Gastrocnemius medialis (tissue), 4 donors: ENCODE data around the gene XXYLT1. TPM values are rescaled to one million over a fixed set of nuclear protein-coding genes. Genes with fewer than 3 reads are reported as not detected.
A peak's percentile ranks its signal among the peaks of the same experiment; 100 is the strongest.

Experiments
- ATAC-seq, 2 donors: fragments of 150-250 bp; one replicate each; pipeline ENCODE4 v1.9.1; 2016
- DNase-seq, 2 donors: peaks; one replicate each; pipeline ENCODE4 v3.0.0-alpha.2; 2019
- H3K27ac ChIP-seq, 4 donors: fragments of 200-600 bp; sonication (generic); 1 replicate in 1 of 4; 2 replicates in 3 of 4; pipeline ENCODE4 v1.5.1; 2016 to 2018; ENCODE audit warnings: mild to moderate bottlenecking in 2 of 4, moderate library complexity in 1 of 4
- H3K27me3 ChIP-seq, 3 donors: fragments of 200-600 bp; sonication (generic) in 2 of 3; 1 replicate in 1 of 3; 2 replicates in 2 of 3; pipeline versions ENCODE4 v1.5.1 to v1.6.0; 2016 to 2019; ENCODE audit warnings: mild to moderate bottlenecking in 1 of 3, moderate library complexity in 1 of 3
- H3K36me3 ChIP-seq, 2 donors: fragments of 200-600 bp; sonication (generic) in 1 of 2; one replicate each; pipeline ENCODE4 v1.5.1; 2017 to 2018
- H3K4me1 ChIP-seq, 2 donors: fragments of 200-600 bp; sonication (generic) in 1 of 2; one replicate each; pipeline ENCODE4 v1.5.1; 2016 to 2017; ENCODE audit warnings: mild to moderate bottlenecking in 2 of 2
- H3K4me3 ChIP-seq, 4 donors: fragments of 200-600 bp; sonication (generic) in 3 of 4; 1 replicate in 1 of 4; 2 replicates in 3 of 4; pipeline ENCODE4 v1.5.1; 2016 to 2019; ENCODE audit warnings: mild to moderate bottlenecking in 2 of 4
- H3K9me3 ChIP-seq, 3 donors: fragments of 200-600 bp; sonication (generic) in 2 of 3; 1 replicate in 1 of 3; 2 replicates in 2 of 3; pipeline ENCODE4 v1.5.1; 2016 to 2019
- POLR2A ChIP-seq, 2 donors: fragments of 450-650 bp; IDR thresholded peaks; one replicate each; pipeline ENCODE4 v1.6.1; 2017; ENCODE audit warnings: antibody characterized with exemption in 2 of 2, mild to moderate bottlenecking in 2 of 2, moderate library complexity in 2 of 2
- in situ Hi-C, 4 donors: fragments of 200-750 bp; cut with MboI; loops; one replicate each; pipeline versions ENCODE4 v1.15.0 to v1.8.0; 2017; ENCODE audit warnings: low sequenced_read_pairs in 4 of 4
- intact Hi-C: fragments of 100-400 bp; cut with DNase I; formaldehyde crosslinking; loops from one replicate; pipeline ENCODE4 v1.15.1; 2023; ENCODE audit warnings: low total_unique reads
- total RNA-seq, 4 donors: library from RNA; depleted of rRNA; stranded (reverse); fragments of >200 nt; gene quantifications; one replicate each; pipeline versions ENCODE4 v1.1.0 to v1.2.3, GENCODE V29; 2016
- TF ChIP-seq, protein P1 (sequence below), 5 experiments: fragments of 450-650 bp in 3 of 5; fragments of 200-600 bp in 2 of 5; sonication (generic) in 2 of 5; IDR thresholded peaks in 4 of 5; conservative IDR thresholded peaks in 1 of 5; 1 replicate in 4 of 5; 2 replicates in 1 of 5; pipeline ENCODE4 v1.5.1; 2016 to 2019; ENCODE audit warnings: antibody characterized with exemption in 5 of 5, mild to moderate bottlenecking in 3 of 5, moderate library complexity in 3 of 5

XXYLT1 gene
- total RNA-seq, 4 donors from 2014 or later, result 0.87 to 3.1 (median 1.3) TPM

DNA sequence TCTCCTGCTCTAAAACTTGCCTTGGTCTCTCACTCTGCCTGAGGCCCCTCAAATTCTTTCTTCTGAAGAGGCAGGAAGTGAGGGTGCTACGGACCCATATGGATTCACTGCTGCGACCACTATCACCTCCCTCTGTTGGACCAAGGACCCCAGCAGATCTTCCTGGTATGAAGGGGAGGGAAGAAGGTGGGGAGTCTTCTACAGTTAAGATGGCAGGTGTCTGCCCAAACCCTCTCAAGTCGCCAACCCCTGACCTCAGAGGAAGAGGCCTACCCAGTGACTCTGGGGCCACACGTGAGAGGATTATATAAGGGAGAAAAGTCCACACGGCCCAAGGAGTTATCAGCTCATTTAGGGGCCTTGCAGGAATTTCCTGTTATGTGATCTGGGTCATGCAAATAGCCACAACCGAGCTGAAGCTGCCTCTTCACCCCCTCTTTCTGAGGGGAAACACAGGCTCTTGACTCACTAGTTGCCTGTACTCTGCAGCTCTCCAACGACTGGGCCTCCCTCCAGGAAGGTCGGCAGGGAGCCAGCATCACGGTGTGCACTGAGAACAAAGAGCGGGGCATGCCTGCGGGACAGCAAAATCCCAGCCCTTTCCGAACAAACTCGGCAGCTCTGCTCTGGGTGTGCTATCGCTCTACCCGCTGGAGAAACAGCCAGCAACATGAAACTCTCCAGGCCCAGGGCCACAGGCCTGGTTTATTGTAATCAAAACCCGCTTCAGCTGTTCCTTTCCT lies 116.0 kb downstream of the XXYLT1 start:
- Histone ChIP-seq H3K9me3 (no peaks in the 10 kb centered on the region), H3K4me3 (peak overlapping the region in 2 of 4 donors; percentile 16), H3K27me3 (no peaks in the 10 kb centered on the region), H3K4me1 (peaks cover 45 to 59% of the 10 kb centered on the region in 2 donors), H3K36me3 (no peaks in the 10 kb centered on the region), H3K27ac (peak overlapping the region; percentile 67 to 78 (median 78))
- intact Hi-C loops (no loop called here), in situ Hi-C loops (loop anchor here in 1 of 4 donors (10.0 kb wide), 1 partner anchor 100 kb away; no protein-coding TSS in a partner anchor)
- DNase-seq (peak; percentile 43 to 72), ATAC-seq (peak; percentile 76 to 81)
- TF ChIP-seq POLR2A (IDR thresholded peaks at IDR 0.05), result no peak
- TF ChIP-seq, protein P1, sequence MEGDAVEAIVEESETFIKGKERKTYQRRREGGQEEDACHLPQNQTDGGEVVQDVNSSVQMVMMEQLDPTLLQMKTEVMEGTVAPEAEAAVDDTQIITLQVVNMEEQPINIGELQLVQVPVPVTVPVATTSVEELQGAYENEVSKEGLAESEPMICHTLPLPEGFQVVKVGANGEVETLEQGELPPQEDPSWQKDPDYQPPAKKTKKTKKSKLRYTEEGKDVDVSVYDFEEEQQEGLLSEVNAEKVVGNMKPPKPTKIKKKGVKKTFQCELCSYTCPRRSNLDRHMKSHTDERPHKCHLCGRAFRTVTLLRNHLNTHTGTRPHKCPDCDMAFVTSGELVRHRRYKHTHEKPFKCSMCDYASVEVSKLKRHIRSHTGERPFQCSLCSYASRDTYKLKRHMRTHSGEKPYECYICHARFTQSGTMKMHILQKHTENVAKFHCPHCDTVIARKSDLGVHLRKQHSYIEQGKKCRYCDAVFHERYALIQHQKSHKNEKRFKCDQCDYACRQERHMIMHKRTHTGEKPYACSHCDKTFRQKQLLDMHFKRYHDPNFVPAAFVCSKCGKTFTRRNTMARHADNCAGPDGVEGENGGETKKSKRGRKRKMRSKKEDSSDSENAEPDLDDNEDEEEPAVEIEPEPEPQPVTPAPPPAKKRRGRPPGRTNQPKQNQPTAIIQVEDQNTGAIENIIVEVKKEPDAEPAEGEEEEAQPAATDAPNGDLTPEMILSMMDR (IDR thresholded peaks at IDR 0.05 in 4 of 5, conservative IDR thresholded peaks at IDR 0.05 in 1 of 5), result no peak

DNA sequence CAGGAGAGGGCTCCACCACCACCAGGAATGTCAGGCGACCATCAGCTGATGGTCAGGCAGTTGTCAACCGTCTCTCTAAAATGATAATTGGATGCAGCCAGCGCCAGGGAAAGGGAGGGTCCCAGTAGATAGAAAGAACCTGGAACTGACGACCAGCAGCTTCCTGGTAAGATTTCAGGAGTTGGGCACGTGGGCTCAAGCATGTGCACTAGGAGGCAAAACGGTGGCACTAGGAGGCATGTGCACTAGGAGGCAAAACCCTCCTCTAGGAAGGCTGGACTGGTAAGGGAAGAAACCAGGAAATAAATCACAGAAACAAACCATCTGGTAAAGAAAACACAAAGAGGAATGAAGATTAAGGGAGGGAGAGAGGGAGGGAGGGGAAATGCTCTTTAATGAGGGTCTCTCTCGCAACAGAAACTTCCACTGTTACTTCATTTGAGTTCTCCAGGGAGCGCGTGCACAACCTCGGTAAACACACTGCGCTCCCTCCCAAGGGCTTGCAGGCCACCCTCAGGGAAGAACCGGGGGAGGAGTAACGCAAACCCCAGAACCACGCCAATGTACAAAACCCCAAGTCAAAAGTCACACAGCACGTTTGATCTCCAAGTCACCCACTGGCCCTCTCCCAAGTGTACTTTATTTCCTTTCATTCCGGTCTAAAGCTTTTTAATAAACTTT lies 116.7 kb downstream of the XXYLT1 start:
- Histone ChIP-seq H3K27me3 (no peaks in the 10 kb centered on the region), H3K27ac (peak overlapping the region; percentile 67 to 78 (median 78)), H3K9me3 (no peaks in the 10 kb centered on the region), H3K36me3 (no peaks in the 10 kb centered on the region), H3K4me1 (peaks cover 39 to 59% of the 10 kb centered on the region in 2 donors), H3K4me3 (no peak overlapping the region)
- DNase-seq (no peak), ATAC-seq (no peak)
- in situ Hi-C loops (loop anchor here in 1 of 4 donors (10.0 kb wide), 1 partner anchor 101 kb away; no protein-coding TSS in a partner anchor), intact Hi-C loops (no loop called here)
- TF ChIP-seq POLR2A (IDR thresholded peaks at IDR 0.05), result no peak
- TF ChIP-seq, protein P1 (IDR thresholded peaks at IDR 0.05 in 4 of 5, conservative IDR thresholded peaks at IDR 0.05 in 1 of 5), result no peak

DNA sequence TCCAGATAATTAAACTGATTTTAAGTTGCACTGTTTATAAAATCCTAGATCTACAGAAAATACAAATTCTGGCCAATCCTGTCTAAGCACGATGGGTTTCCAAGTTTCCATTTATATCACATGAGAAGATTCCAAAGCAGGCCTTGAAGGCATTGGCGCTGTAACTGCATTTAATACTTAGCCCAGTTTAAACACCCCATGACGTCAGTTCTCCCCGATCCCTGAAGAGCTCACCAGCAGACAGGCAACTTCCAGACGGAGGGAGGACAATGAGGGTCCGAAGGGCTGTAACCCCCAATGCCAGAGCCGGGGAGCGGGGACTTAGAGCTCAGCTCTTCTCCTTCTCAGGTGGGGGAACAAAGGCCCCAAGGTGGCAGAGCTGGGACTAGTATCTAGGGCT lies 117.3 kb downstream of the XXYLT1 start:
- TF ChIP-seq, protein P1 (IDR thresholded peaks at IDR 0.05 in 4 of 5, conservative IDR thresholded peaks at IDR 0.05 in 1 of 5), result no peak
- TF ChIP-seq POLR2A (IDR thresholded peaks at IDR 0.05), result no peak
- intact Hi-C loops, result no loop called here
- Histone ChIP-seq H3K4me1 (peaks cover 38 to 64% of the 10 kb centered on the region in 2 donors), H3K27ac (peak overlapping the region; percentile 67 to 78 (median 78)), H3K36me3 (no peaks in the 10 kb centered on the region), H3K4me3 (no peak overlapping the region), H3K27me3 (no peaks in the 10 kb centered on the region), H3K9me3 (no peaks in the 10 kb centered on the region)
- in situ Hi-C loops, result loop anchor here in 1 of 4 donors (10.0 kb wide), 1 partner anchor 101 kb away; no protein-coding TSS in a partner anchor
- ATAC-seq (no peak), DNase-seq (no peak)

DNA sequence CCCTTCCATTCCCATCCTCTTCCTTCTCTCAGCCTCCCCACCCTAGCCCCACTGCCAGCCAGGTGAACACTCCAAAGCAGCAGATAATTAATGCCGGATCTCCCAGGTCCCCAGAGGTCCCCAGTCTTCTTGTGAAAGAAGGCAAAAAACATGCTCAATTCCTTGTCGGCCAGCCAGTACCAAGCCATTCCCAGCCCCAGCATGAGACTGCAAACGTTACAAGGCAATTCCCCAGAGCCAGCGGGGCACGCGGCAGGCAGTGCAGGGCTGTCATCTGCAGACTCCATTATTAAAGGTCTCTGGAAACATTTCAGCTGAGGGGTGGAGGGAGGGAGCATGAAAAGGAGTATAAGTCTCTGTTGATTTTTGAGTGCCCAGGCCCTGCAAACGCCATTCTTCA lies 117.8 kb downstream of the XXYLT1 start:
- Histone ChIP-seq H3K9me3 (no peaks in the 10 kb centered on the region), H3K4me1 (peaks cover 38 to 64% of the 10 kb centered on the region in 2 donors)
- DNase-seq, result no peak

More for the DNA sequence above, 117.8 kb downstream of the XXYLT1 start:
- in situ Hi-C loops, result loop anchor here in 1 of 4 donors (10.0 kb wide), 1 partner anchor 102 kb away; no protein-coding TSS in a partner anchor
- ATAC-seq, result no peak
- no peak for TF ChIP-seq POLR2A (IDR thresholded peaks at IDR 0.05)
- TF ChIP-seq, protein P1 (IDR thresholded peaks at IDR 0.05 in 4 of 5, conservative IDR thresholded peaks at IDR 0.05 in 1 of 5), result no peak
- H3K27me3 ChIP-seq, result no peaks in the 10 kb centered on the region
- H3K4me3 ChIP-seq, result no peak overlapping the region
- H3K36me3 ChIP-seq, result no peaks in the 10 kb centered on the region
- intact Hi-C loops, result no loop called here
- H3K27ac ChIP-seq, result peak overlapping the region; percentile 67 to 78 (median 78)
